ENCODE measurements around the gene TESK2. TPM values are rescaled to one million over a fixed set of nuclear protein-coding genes. Genes with fewer than 3 reads are reported as not detected.

TESK2 gene
- total and polyA plus RNA-seq, 2 of the 13 experiments (the other 11 are each of a cell fraction or from before 2014, with no cell fraction given): 5.5 to 9.6 TPM

DNA sequence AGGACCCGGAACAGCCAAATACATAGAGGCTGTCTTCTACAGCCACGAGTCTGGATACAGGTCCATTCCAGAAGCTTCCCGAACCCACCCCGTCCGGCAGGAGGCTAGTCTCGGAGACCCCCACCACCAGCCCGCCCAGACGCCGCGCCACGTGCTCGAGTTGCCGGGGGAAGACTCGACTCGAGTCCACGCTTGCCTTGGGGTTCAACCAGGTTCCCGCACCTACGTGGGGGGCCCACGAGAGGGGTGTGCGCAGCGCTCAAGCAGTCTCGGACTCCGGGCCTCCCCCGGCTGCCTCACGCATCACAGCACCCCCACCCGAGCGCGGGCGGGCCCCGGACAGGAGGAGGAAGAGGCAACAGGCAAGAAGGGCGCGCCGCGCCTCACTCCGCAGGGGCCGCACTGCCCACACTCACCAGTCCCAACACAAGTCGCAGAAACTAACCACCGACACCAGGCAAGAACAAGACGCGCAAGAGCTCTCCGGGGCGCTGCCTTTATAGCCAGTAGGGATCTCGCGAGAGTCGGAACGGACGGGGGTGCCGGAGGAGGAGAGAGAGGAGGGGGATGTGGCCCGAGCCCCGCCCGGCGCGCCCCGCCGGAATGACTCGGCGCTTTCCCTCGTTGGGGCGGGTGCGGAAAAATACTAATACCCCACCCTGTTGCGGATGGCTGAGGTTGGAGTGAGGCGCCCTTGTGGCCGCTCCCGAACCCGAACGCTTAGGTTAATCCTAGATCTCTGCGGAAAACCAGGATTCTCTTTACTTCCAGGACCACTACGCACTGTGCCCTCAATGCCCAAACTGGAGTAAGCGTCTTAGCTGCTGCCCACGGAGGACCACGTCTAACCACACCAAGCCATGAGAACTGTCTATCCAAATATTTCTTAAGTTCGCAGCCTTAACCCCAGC is 30.7 kb upstream of the TESK2 start, which contains the start of gene PRDX1 (continued):
- TF ChIP-seq GRHL1 (CRISPR knock-in tag; conservative IDR thresholded peaks at IDR 0.05) (no peak), ISL2 (CRISPR knock-in tag; IDR thresholded peaks at IDR 0.05) (peak; percentile 78), ZBTB20 (CRISPR knock-in tag; IDR thresholded peaks at IDR 0.05; ENCODE audit: borderline replicate concordance, low read depth) (peak; percentile 68; the same call in 1 of the 2 replicates), AGO2 (optimal IDR thresholded peaks at IDR 0.05; ENCODE audit: low read depth, low read length) (peak; percentile 99), ZNF205 (CRISPR knock-in tag; IDR thresholded peaks at IDR 0.05) (peak; percentile 93), LBX2 (CRISPR knock-in tag; IDR thresholded peaks at IDR 0.05; ENCODE audit: borderline replicate concordance) (0 out of 2 replicates have a peak, but pooled peaks have one; percentile 74), NFIC (IDR thresholded peaks at IDR 0.05; ENCODE audit: low read length) (peak; percentile 53; the same call in 1 of the 2 replicates), ZBTB46 (CRISPR knock-in tag; IDR thresholded peaks at IDR 0.05; ENCODE audit: borderline replicate concordance) (no peak)
- TF ChIP-seq, protein P1, sequence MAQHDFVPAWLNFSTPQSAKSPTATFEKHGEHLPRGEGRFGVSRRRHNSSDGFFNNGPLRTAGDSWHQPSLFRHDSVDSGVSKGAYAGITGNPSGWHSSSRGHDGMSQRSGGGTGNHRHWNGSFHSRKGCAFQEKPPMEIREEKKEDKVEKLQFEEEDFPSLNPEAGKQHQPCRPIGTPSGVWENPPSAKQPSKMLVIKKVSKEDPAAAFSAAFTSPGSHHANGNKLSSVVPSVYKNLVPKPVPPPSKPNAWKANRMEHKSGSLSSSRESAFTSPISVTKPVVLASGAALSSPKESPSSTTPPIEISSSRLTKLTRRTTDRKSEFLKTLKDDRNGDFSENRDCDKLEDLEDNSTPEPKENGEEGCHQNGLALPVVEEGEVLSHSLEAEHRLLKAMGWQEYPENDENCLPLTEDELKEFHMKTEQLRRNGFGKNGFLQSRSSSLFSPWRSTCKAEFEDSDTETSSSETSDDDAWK (CRISPR knock-in tag; IDR thresholded peaks at IDR 0.05): no peak
- TF ChIP-seq, protein P2, sequence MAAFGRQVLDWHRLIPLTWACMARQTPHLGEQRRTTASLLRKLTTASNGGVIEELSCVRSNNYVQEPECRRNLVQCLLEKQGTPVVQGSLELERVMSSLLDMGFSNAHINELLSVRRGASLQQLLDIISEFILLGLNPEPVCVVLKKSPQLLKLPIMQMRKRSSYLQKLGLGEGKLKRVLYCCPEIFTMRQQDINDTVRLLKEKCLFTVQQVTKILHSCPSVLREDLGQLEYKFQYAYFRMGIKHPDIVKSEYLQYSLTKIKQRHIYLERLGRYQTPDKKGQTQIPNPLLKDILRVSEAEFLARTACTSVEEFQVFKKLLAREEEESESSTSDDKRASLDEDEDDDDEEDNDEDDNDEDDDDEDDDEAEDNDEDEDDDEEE (CRISPR knock-in tag; IDR thresholded peaks at IDR 0.05): peak; percentile 96
- TF ChIP-seq, protein P3, sequence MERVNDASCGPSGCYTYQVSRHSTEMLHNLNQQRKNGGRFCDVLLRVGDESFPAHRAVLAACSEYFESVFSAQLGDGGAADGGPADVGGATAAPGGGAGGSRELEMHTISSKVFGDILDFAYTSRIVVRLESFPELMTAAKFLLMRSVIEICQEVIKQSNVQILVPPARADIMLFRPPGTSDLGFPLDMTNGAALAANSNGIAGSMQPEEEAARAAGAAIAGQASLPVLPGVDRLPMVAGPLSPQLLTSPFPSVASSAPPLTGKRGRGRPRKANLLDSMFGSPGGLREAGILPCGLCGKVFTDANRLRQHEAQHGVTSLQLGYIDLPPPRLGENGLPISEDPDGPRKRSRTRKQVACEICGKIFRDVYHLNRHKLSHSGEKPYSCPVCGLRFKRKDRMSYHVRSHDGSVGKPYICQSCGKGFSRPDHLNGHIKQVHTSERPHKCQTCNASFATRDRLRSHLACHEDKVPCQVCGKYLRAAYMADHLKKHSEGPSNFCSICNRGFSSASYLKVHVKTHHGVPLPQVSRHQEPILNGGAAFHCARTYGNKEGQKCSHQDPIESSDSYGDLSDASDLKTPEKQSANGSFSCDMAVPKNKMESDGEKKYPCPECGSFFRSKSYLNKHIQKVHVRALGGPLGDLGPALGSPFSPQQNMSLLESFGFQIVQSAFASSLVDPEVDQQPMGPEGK (CRISPR knock-in tag; IDR thresholded peaks at IDR 0.05): peak; percentile 99
- TF ChIP-seq, protein P4, sequence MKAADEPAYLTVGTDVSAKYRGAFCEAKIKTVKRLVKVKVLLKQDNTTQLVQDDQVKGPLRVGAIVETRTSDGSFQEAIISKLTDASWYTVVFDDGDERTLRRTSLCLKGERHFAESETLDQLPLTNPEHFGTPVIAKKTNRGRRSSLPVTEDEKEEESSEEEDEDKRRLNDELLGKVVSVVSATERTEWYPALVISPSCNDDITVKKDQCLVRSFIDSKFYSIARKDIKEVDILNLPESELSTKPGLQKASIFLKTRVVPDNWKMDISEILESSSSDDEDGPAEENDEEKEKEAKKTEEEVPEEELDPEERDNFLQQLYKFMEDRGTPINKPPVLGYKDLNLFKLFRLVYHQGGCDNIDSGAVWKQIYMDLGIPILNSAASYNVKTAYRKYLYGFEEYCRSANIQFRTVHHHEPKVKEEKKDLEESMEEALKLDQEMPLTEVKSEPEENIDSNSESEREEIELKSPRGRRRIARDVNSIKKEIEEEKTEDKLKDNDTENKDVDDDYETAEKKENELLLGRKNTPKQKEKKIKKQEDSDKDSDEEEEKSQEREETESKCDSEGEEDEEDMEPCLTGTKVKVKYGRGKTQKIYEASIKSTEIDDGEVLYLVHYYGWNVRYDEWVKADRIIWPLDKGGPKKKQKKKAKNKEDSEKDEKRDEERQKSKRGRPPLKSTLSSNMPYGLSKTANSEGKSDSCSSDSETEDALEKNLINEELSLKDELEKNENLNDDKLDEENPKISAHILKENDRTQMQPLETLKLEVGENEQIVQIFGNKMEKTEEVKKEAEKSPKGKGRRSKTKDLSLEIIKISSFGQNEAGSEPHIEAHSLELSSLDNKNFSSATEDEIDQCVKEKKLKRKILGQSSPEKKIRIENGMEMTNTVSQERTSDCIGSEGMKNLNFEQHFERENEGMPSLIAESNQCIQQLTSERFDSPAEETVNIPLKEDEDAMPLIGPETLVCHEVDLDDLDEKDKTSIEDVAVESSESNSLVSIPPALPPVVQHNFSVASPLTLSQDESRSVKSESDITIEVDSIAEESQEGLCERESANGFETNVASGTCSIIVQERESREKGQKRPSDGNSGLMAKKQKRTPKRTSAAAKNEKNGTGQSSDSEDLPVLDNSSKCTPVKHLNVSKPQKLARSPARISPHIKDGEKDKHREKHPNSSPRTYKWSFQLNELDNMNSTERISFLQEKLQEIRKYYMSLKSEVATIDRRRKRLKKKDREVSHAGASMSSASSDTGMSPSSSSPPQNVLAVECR (CRISPR knock-in tag; IDR thresholded peaks at IDR 0.05; ENCODE audit: borderline replicate concordance): peak; percentile 94
- TF ChIP-seq, protein P5, sequence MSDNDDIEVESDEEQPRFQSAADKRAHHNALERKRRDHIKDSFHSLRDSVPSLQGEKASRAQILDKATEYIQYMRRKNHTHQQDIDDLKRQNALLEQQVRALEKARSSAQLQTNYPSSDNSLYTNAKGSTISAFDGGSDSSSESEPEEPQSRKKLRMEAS (IDR thresholded peaks at IDR 0.05): peak; percentile 85
